ENCODE measurements around the gene CNGA4.
"Not testable (repeated sequence)": the region's sequence is repeated elsewhere in the genome, so short reads cannot be mapped to it uniquely, and the experiment has no call there.

CNGA4 gene

GRCh38 chr11:6268820-6269219, 29.9 kb downstream of the CNGA4 start:
- Histone ChIP-seq H3K4me1 (ENCODE audit: insufficient read depth, low read length) (no peaks in the 10 kb centered on the region), H3K4me3 (ENCODE audit: low read length) (no peak overlapping the region)
- 77% methylated on average over 1 of the region's 1 CpG for WGBS

GRCh38 chr11:6269994-6270393, 31.1 kb downstream of the CNGA4 start:
- peaks cover 12% of the 10 kb centered on the region; the same call in 1 of the 2 replicates for H3K27me3 ChIP-seq (ENCODE audit: insufficient read depth, low read length)
- 95% methylated on average over 24 of the region's 24 CpGs for WGBS
- H3K36me3 ChIP-seq (ENCODE audit: insufficient read depth, low read length) = no peaks in the 10 kb centered on the region
- no peak overlapping the region for H3K27ac ChIP-seq (ENCODE audit: low read depth, low read length)
- H3K4me3 ChIP-seq (ENCODE audit: low read length) = no peak overlapping the region
- no peak overlapping the region for H3K9ac ChIP-seq (ENCODE audit: low read depth, low read length)
- H3K9me3 ChIP-seq (ENCODE audit: insufficient read depth, low read depth, low read length) = no peaks in the 10 kb centered on the region
- no peaks in the 10 kb centered on the region for H3K4me1 ChIP-seq (ENCODE audit: insufficient read depth, low read length)

More at GRCh38 chr11:6268820-6269219, 29.9 kb downstream of the CNGA4 start:
- H3K36me3 ChIP-seq (ENCODE audit: insufficient read depth, low read length) = no peaks in the 10 kb centered on the region
- H3K9ac ChIP-seq (ENCODE audit: low read depth, low read length) = no peak overlapping the region
- H3K27me3 ChIP-seq (ENCODE audit: insufficient read depth, low read length) = peaks cover 16% of the 10 kb centered on the region
- no peak overlapping the region for H3K27ac ChIP-seq (ENCODE audit: low read depth, low read length)
- H3K9me3 ChIP-seq (ENCODE audit: insufficient read depth, low read depth, low read length) = no peaks in the 10 kb centered on the region

- no peaks in the 10 kb centered on the region for H3K4me1 ChIP-seq (ENCODE audit: insufficient read depth, low read length)
- H3K27me3 ChIP-seq (ENCODE audit: insufficient read depth, low read length) = peaks cover 16% of the 10 kb centered on the region; the same call in 1 of the 2 replicates
- WGBS = 96% methylated on average over 41 of the region's 41 CpGs
- H3K36me3 ChIP-seq (ENCODE audit: insufficient read depth, low read length) = no peaks in the 10 kb centered on the region
- H3K27ac ChIP-seq (ENCODE audit: low read depth, low read length) = no peak overlapping the region
- H3K9ac ChIP-seq (ENCODE audit: low read depth, low read length) = no peak overlapping the region
- H3K4me3 ChIP-seq (ENCODE audit: low read length) = no peak overlapping the region
- H3K9me3 ChIP-seq (ENCODE audit: insufficient read depth, low read depth, low read length) = no peaks in the 10 kb centered on the region
These were observed 31.8 kb downstream of the CNGA4 start for GRCh38 chr11:6270584-6271246.

GRCh38 chr11:6271598-6271997, 32.7 kb downstream of the CNGA4 start:
- H3K27me3 ChIP-seq (ENCODE audit: insufficient read depth, low read length) = peaks cover 20% of the 10 kb centered on the region
- H3K4me1 ChIP-seq (ENCODE audit: insufficient read depth, low read length) = no peaks in the 10 kb centered on the region
- WGBS = 73% methylated on average over 3 of the region's 3 CpGs
- H3K27ac ChIP-seq (ENCODE audit: low read depth, low read length) = no peak overlapping the region
- no peaks in the 10 kb centered on the region for H3K9me3 ChIP-seq (ENCODE audit: insufficient read depth, low read depth, low read length)
- H3K4me3 ChIP-seq (ENCODE audit: low read length) = no peak overlapping the region
- H3K36me3 ChIP-seq (ENCODE audit: insufficient read depth, low read length) = no peaks in the 10 kb centered on the region
- no peak overlapping the region for H3K9ac ChIP-seq (ENCODE audit: low read depth, low read length)

GRCh38 chr11:6273188-6273587, 34.3 kb downstream of the CNGA4 start:
- Histone ChIP-seq H3K27me3 (ENCODE audit: insufficient read depth, low read length) (peaks cover 29% of the 10 kb centered on the region), H3K27ac (ENCODE audit: low read depth, low read length) (no peak overlapping the region), H3K36me3 (ENCODE audit: insufficient read depth, low read length) (no peaks in the 10 kb centered on the region), H3K4me3 (ENCODE audit: low read length) (no peak overlapping the region), H3K9ac (ENCODE audit: low read depth, low read length) (no peak overlapping the region), H3K4me1 (ENCODE audit: insufficient read depth, low read length) (no peaks in the 10 kb centered on the region), H3K9me3 (ENCODE audit: insufficient read depth, low read depth, low read length) (no peaks in the 10 kb centered on the region)
- 83% methylated on average over 3 of the region's 4 CpGs for WGBS

- H3K4me3 ChIP-seq (ENCODE audit: low read length); H3K4me1 ChIP-seq (ENCODE audit: insufficient read depth, low read length); H3K36me3 ChIP-seq (ENCODE audit: insufficient read depth, low read length); H3K27ac ChIP-seq (ENCODE audit: low read depth, low read length); H3K9ac ChIP-seq (ENCODE audit: low read depth, low read length); H3K9me3 ChIP-seq (ENCODE audit: insufficient read depth, low read depth, low read length): not testable (repeated sequence)
- WGBS = 72% methylated on average over 7 of the region's 7 CpGs
- peaks cover 84% of the 10 kb centered on the region for H3K27me3 ChIP-seq (ENCODE audit: insufficient read depth, low read length)
These were observed 41.9 kb downstream of the CNGA4 start for GRCh38 chr11:6280809-6281208.

- peaks cover 93% of the 10 kb centered on the region for H3K27me3 ChIP-seq (ENCODE audit: insufficient read depth, low read length)
- peaks cover 13% of the 10 kb centered on the region for H3K4me1 ChIP-seq (ENCODE audit: insufficient read depth, low read length)
- no peaks in the 10 kb centered on the region for H3K36me3 ChIP-seq (ENCODE audit: insufficient read depth, low read length)
- H3K9ac ChIP-seq (ENCODE audit: low read depth, low read length) = no peak overlapping the region
- no peak overlapping the region for H3K4me3 ChIP-seq (ENCODE audit: low read length)
- no peak overlapping the region for H3K27ac ChIP-seq (ENCODE audit: low read depth, low read length)
- H3K9me3 ChIP-seq (ENCODE audit: insufficient read depth, low read depth, low read length) = no peaks in the 10 kb centered on the region
- 92% methylated on average over 4 of the region's 4 CpGs for WGBS
These were observed 44.6 kb downstream of the CNGA4 start for GRCh38 chr11:6283453-6284023.

GRCh38 chr11:6284250-6284649, 45.4 kb downstream of the CNGA4 start:
- H3K27me3 ChIP-seq (ENCODE audit: insufficient read depth, low read length) = peaks cover 93% of the 10 kb centered on the region
- H3K9ac ChIP-seq (ENCODE audit: low read depth, low read length) = no peak overlapping the region
- no peak overlapping the region for H3K4me3 ChIP-seq (ENCODE audit: low read length)
- H3K9me3 ChIP-seq (ENCODE audit: insufficient read depth, low read depth, low read length) = no peaks in the 10 kb centered on the region
- WGBS = 86% methylated on average over 3 of the region's 3 CpGs
- H3K4me1 ChIP-seq (ENCODE audit: insufficient read depth, low read length) = peaks cover 20% of the 10 kb centered on the region
- H3K27ac ChIP-seq (ENCODE audit: low read depth, low read length) = no peak overlapping the region
- H3K36me3 ChIP-seq (ENCODE audit: insufficient read depth, low read length) = no peaks in the 10 kb centered on the region

- H3K36me3 ChIP-seq (ENCODE audit: insufficient read depth, low read length) = no peaks in the 10 kb centered on the region
- H3K27ac ChIP-seq (ENCODE audit: low read depth, low read length) = no peak overlapping the region
- no peaks in the 10 kb centered on the region for H3K9me3 ChIP-seq (ENCODE audit: insufficient read depth, low read depth, low read length)
- 94% methylated on average over 4 of the region's 4 CpGs for WGBS
- peaks cover 93% of the 10 kb centered on the region for H3K27me3 ChIP-seq (ENCODE audit: insufficient read depth, low read length)
- no peak overlapping the region for H3K4me3 ChIP-seq (ENCODE audit: low read length)
- H3K4me1 ChIP-seq (ENCODE audit: insufficient read depth, low read length) = peaks cover 22% of the 10 kb centered on the region
- no peak overlapping the region for H3K9ac ChIP-seq (ENCODE audit: low read depth, low read length)
These were observed 46.1 kb downstream of the CNGA4 start for GRCh38 chr11:6285019-6285418.

Data from HUES64 (cell line).